HUES6 (cell line): ENCODE measurements around the gene ANKLE2.
"Not testable (repeated sequence)": the region's sequence is repeated elsewhere in the genome, so short reads cannot be mapped to it uniquely, and the experiment has no call there.

Experiments used
- H3K27ac ChIP-seq: 2 replicates; pipeline ENCODE4 v1.7.0; 2013; ENCODE audit warnings: low read depth, mild to moderate bottlenecking, low read length, inconsistent platforms
- H3K27me3 ChIP-seq: 2 replicates; pipeline ENCODE4 v1.6.1; 2013; ENCODE audit warnings: low read length; ENCODE audit not compliant: control insufficient read depth, insufficient read depth
- H3K36me3 ChIP-seq: 2 replicates; pipeline ENCODE4 v1.6.1; 2013; ENCODE audit warnings: low read length; ENCODE audit not compliant: control insufficient read depth, insufficient read depth
- H3K4me1 ChIP-seq: 2 replicates; pipeline ENCODE4 v1.6.1; 2013; ENCODE audit warnings: low read length; ENCODE audit not compliant: control insufficient read depth, insufficient read depth
- H3K4me3 ChIP-seq: 2 replicates; pipeline ENCODE4 v1.5.1; 2013; ENCODE audit warnings: low read depth, low read length
- H3K9ac ChIP-seq: one replicate; pipeline ENCODE4 v1.6.1; 2013; ENCODE audit warnings: mild to moderate bottlenecking, low read length
- H3K9me3 ChIP-seq: 2 replicates; pipeline ENCODE4 v1.6.1; 2013; ENCODE audit warnings: low read depth, low read length; ENCODE audit not compliant: control insufficient read depth, insufficient read depth

ANKLE2 gene

GRCh38 chr12:132795847-132796246 lies 34.2 kb upstream of the ANKLE2 start:
- no peak overlapping the region for H3K4me3 ChIP-seq
- H3K36me3 ChIP-seq = peaks cover 79% of the 10 kb centered on the region
- no peak overlapping the region for H3K9ac ChIP-seq
- H3K27me3 ChIP-seq = no peaks in the 10 kb centered on the region
- no peak overlapping the region for H3K27ac ChIP-seq
- H3K4me1 ChIP-seq = no peaks in the 10 kb centered on the region
- no peaks in the 10 kb centered on the region for H3K9me3 ChIP-seq

- not testable (repeated sequence) for H3K9me3 ChIP-seq, H3K4me3 ChIP-seq, H3K4me1 ChIP-seq, H3K9ac ChIP-seq, H3K27ac ChIP-seq, H3K27me3 ChIP-seq
- H3K36me3 ChIP-seq = peaks cover 66% of the 10 kb centered on the region
Observed at GRCh38 chr12:132791940-132792339, 30.3 kb upstream of the ANKLE2 start.

DNA sequence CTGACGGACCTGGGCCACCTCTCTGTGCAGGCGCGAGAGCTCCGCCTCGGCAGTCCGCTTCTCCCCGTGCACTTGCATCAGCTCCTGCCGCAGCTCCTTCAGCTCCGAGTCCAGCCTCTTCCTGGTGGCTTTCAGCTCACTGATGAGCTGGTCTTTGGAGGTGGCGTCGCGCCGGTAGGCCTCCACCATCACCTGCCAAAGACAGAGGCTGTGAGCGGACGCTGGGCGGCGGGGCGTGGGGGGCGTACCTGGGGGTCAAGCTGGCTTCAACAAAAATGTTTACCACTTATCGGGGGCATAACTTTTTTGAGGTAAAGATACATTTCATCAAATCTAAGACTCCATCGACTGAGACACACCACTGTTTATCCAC lies 27.5 kb upstream of the ANKLE2 start:
- Histone ChIP-seq H3K27ac (no peak overlapping the region), H3K9ac (no peak overlapping the region), H3K4me1 (no peaks in the 10 kb centered on the region), H3K9me3 (no peaks in the 10 kb centered on the region), H3K4me3 (no peak overlapping the region), H3K27me3 (no peaks in the 10 kb centered on the region), H3K36me3 (peaks cover 69% of the 10 kb centered on the region)

GRCh38 chr12:132788375-132789098 lies 26.9 kb upstream of the ANKLE2 start:
- H3K27me3 ChIP-seq = no peaks in the 10 kb centered on the region
- 0 out of 2 replicates have a peak overlapping the region, but pooled peaks have one; percentile 26 for H3K27ac ChIP-seq
- no peaks in the 10 kb centered on the region for H3K9me3 ChIP-seq
- no peak overlapping the region for H3K9ac ChIP-seq
- peaks cover 69% of the 10 kb centered on the region for H3K36me3 ChIP-seq
- no peak overlapping the region for H3K4me3 ChIP-seq
- no peaks in the 10 kb centered on the region for H3K4me1 ChIP-seq

DNA sequence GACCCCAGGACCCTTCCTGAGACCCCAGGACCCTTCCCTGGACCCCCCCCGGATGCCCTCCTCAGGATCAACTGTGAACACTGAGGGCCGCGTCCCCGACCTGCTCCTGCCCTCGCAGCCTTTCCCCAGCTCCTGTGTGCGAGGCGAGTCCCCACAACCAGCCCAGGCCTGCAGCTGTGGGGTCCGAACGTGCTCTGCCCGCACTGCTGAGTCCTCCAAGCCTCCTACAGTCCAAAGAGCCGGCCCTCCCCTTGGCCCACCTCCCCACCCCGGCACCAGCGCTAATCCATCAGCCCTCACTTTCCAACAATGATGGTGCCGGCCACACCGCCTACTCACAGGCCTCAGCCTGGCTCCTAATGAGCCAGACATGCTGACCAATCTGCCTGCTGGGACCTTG lies 26.2 kb upstream of the ANKLE2 start:
- Histone ChIP-seq H3K27me3 (no peaks in the 10 kb centered on the region), H3K9ac (no peak overlapping the region), H3K27ac (0 out of 2 replicates have a peak overlapping the region, but pooled peaks have one; percentile 26), H3K9me3 (no peaks in the 10 kb centered on the region), H3K36me3 (peaks cover 75% of the 10 kb centered on the region), H3K4me1 (no peaks in the 10 kb centered on the region), H3K4me3 (no peak overlapping the region)

GRCh38 chr12:132786192-132786591 lies 24.6 kb upstream of the ANKLE2 start:
- no peaks in the 10 kb centered on the region for H3K9me3 ChIP-seq
- no peak overlapping the region for H3K27ac ChIP-seq
- H3K27me3 ChIP-seq = no peaks in the 10 kb centered on the region
- no peaks in the 10 kb centered on the region for H3K4me1 ChIP-seq
- no peak overlapping the region for H3K4me3 ChIP-seq
- no peak overlapping the region for H3K9ac ChIP-seq
- H3K36me3 ChIP-seq = peaks cover 80% of the 10 kb centered on the region

DNA sequence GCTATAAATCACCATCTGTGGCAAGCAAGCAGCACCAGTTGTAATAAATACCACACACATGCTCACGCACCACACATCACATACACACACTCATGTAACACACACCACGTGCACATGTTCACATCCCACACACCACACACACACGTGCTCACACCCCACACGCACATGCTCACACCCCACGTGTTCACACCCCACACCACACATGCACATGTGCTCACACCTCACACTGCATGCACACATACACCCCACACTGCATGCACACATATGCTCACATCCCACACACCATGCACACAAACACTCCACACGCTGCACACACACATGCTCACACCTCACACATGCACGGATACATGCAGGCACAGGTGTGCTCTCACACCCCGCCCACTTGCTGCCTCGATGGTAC lies 22.9 kb upstream of the ANKLE2 start:
- no peaks in the 10 kb centered on the region for H3K9me3 ChIP-seq
- peaks cover 86% of the 10 kb centered on the region for H3K36me3 ChIP-seq
- no peak overlapping the region for H3K9ac ChIP-seq
- H3K27me3 ChIP-seq = no peaks in the 10 kb centered on the region
- H3K4me3 ChIP-seq = no peak overlapping the region
- H3K27ac ChIP-seq = no peak overlapping the region
- no peaks in the 10 kb centered on the region for H3K4me1 ChIP-seq

DNA sequence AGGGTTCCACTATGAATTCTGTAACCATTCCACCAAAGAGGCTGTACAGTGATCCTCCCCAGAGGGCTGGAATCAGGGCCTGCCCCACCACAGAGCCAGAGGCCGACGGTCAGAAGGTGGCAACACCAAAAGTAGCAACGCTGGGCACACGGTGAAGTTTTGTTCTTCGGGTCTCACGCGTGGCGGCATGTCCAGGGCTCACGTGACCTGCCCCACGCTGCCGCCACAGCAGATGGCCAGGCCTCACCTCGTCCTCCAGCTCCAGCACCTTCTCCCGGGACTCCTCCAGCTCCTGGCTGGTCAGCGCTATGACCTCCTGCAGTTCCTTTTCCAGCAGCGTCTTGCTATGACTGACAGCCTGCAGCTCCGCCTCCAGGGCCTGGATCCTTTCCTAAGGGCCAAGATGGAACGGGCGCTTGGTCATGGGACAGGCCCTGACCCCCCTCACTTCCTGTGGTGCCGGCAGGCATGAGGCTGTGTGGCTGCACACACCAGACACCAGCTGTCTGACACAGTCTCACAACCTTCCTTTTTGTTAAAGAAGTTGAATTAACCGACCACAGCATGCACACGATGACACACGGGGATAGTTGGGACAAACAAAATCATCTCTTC lies 22.4 kb upstream of the ANKLE2 start:
- H3K27ac ChIP-seq = no peak overlapping the region
- no peaks in the 10 kb centered on the region for H3K9me3 ChIP-seq
- no peaks in the 10 kb centered on the region for H3K27me3 ChIP-seq
- H3K4me3 ChIP-seq = no peak overlapping the region
- H3K9ac ChIP-seq = no peak overlapping the region
- H3K36me3 ChIP-seq = peaks cover 84% of the 10 kb centered on the region
- no peaks in the 10 kb centered on the region for H3K4me1 ChIP-seq

GRCh38 chr12:132781938-132782337 lies 20.3 kb upstream of the ANKLE2 start:
- Histone ChIP-seq H3K36me3 (peaks cover 88% of the 10 kb centered on the region), H3K4me1 (no peaks in the 10 kb centered on the region), H3K9ac (no peak overlapping the region), H3K9me3 (no peaks in the 10 kb centered on the region), H3K27ac (no peak overlapping the region), H3K27me3 (no peaks in the 10 kb centered on the region), H3K4me3 (no peak overlapping the region)

DNA sequence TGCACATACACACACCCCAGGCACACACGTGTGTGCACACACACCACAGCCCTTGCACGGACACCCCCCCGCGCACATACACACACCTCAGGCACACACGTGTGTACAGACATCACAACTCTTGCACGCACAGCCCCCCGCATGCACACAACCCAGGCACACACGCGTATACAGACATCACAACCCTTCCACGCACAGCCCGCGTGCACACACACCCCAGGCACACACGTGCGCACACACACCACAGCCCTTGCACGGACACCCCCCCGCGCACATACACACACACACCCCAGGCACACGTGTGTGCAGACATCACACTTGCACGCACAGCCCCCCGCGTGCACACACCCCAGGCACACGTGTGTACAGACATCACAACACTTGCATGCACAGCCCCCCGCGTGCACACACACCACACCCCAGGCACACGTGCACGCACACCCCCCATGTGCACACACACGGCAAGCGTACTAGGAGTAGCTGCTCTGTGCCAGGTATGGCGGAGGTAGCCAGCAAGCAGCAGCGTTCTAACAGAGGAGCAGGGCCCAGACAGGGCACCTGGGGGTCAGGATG lies 18.2 kb upstream of the ANKLE2 start:
- H3K27me3 ChIP-seq = no peaks in the 10 kb centered on the region
- H3K9me3 ChIP-seq = no peaks in the 10 kb centered on the region
- H3K4me1 ChIP-seq = no peaks in the 10 kb centered on the region
- no peak overlapping the region for H3K9ac ChIP-seq
- H3K27ac ChIP-seq = no peak overlapping the region
- H3K36me3 ChIP-seq = peaks cover 89% of the 10 kb centered on the region
- H3K4me3 ChIP-seq = no peak overlapping the region

GRCh38 chr12:132777614-132778013 lies 16.0 kb upstream of the ANKLE2 start:
- H3K36me3 ChIP-seq = peaks cover 90% of the 10 kb centered on the region
- no peaks in the 10 kb centered on the region for H3K9me3 ChIP-seq
- no peaks in the 10 kb centered on the region for H3K4me1 ChIP-seq
- H3K9ac ChIP-seq = no peak overlapping the region
- H3K4me3 ChIP-seq = no peak overlapping the region
- H3K27ac ChIP-seq = no peak overlapping the region
- H3K27me3 ChIP-seq = no peaks in the 10 kb centered on the region
